K562 (cell line): ENCODE measurements around the gene EIF2AK3. TPM values are rescaled to one million over a fixed set of nuclear protein-coding genes. Genes with fewer than 3 reads are reported as not detected.

Experiments
- JUN ChIP-seq, 2 experiments: sonication (generic) in 1 of 2; formaldehyde crosslinking in 1 of 2; IDR thresholded peaks; 2 replicates each; pipeline versions ENCODE4 v1.6.1 to v1.8.0; 2012 to 2022; ENCODE audit warnings: borderline replicate concordance in 2 of 2, mild to moderate bottlenecking in 2 of 2, improper control_type of control experiment in 1 of 2, low read depth in 1 of 2, low read length in 1 of 2, missing genetic modification reagents in 1 of 2
- MXI1 ChIP-seq: IDR thresholded peaks from 2 replicates; pipeline ENCODE4 v1.6.1; 2011; ENCODE audit warnings: low read depth, mild to moderate bottlenecking, improper control_type of control experiment, low read length
- PTTG1 ChIP-seq: fragments of 450-650 bp; IDR thresholded peaks from 2 replicates; pipeline ENCODE4 v1.6.1; 2016; ENCODE audit warnings: low read depth, mild to moderate bottlenecking, missing genetic modification characterization, missing compliant biosample characterization
- RBM15 ChIP-seq: fragments of 200-400 bp; formaldehyde crosslinking; IDR thresholded peaks from 2 replicates; pipeline ENCODE4 v1.6.1; 2018; ENCODE audit warnings: mild to moderate bottlenecking, low read length, moderate library complexity; ENCODE audit not compliant: insufficient read depth
- SOX6 ChIP-seq: fragments of 450-650 bp; IDR thresholded peaks from 2 replicates; pipeline ENCODE4 v1.6.1; 2014; ENCODE audit warnings: mild to moderate bottlenecking
- SREBF1 ChIP-seq: fragments of 150-350 bp; IDR thresholded peaks from 2 replicates; pipeline ENCODE4 v1.6.1; 2014; ENCODE audit warnings: antibody characterized with exemption, low read depth, low read length, borderline replicate concordance
- polyA plus RNA-seq, 8 experiments: library from polyadenylated mRNA; depleted of rRNA in 4 of 8; stranded (reverse) in 5 of 8; unstranded in 3 of 8; fragments of >200 nt; fragmentation: Nextera tagmentation in 2 of 8; fragmentation: Illumina TruSeq in 1 of 8; extraction: Ambion mirVana in 2 of 8; extraction: Trizol in 1 of 8; gene quantifications; 2 replicates each; pipeline versions ENCODE4 v1.2.1 to v1.2.3, GENCODE V29; 2011 to 2014; ENCODE audit warnings: inconsistent platforms in 1 of 8, missing spikeins in 1 of 8
- total RNA-seq, 7 experiments: library from RNA; depleted of rRNA in 6 of 7; stranded (reverse); fragments of >200 nt in 6 of 7; fragmentation: Illumina TruSeq in 2 of 7; extraction: Trizol in 2 of 7; gene quantifications; 2 replicates each; pipeline versions ENCODE4 v1.2.1 to v1.2.3, GENCODE V29; 2011 to 2021; ENCODE audit warnings: low replicate concordance in 1 of 7
- TF ChIP-seq, protein P1 (sequence below): fragments of 250-450 bp; sonication (Bioruptor Pico); IDR thresholded peaks from 2 replicates; pipeline ENCODE4 v1.5.0; 2021; ENCODE audit warnings: mild to moderate bottlenecking, borderline replicate concordance
- TF ChIP-seq, protein P2 (sequence below): fragments of 450-650 bp; IDR thresholded peaks from 2 replicates; pipeline ENCODE4 v1.6.1; 2014; ENCODE audit warnings: low read depth, mild to moderate bottlenecking, moderate library complexity, borderline replicate concordance
- TF ChIP-seq, protein P3 (sequence below): fragments of 450-650 bp; IDR thresholded peaks from one replicate; pipeline ENCODE4 v1.6.1; 2018; ENCODE audit warnings: mild to moderate bottlenecking, moderate library complexity; ENCODE audit not compliant: partially characterized antibody
- TF ChIP-seq, protein P4 (sequence below): fragments of 200-600 bp; sonication (generic); IDR thresholded peaks from one replicate; pipeline ENCODE4 v1.6.1; 2012; ENCODE audit warnings: mild to moderate bottlenecking, low read depth, low read length, inconsistent platforms

The EIF2AK3 gene
- total and polyA plus RNA-seq, 9 of the 15 experiments (the other 6 are each of a cell fraction or from before 2014, with no cell fraction given), result 1.7 to 11.6 (median 7.4) TPM

DNA sequence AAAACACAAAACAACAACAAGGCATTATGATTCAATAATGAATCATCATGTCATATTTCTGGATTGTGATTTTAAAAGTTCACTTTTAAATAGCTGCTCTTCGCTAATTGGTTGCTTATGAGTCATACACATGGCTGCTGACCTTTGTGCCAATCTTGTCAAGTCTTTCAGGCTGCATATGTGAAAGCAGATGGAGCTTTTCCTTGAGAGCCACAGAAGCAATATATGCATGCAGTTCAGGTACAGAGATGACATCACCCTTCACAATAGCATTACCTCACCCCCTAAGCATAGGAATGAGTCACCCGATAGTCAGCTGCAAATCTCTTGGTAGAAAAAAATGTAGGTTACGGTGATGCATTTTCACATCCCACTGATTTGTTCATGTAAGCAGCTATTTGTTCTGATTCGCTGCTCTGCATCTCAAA is 27.2 kb downstream of the EIF2AK3 start (continued):
- TF ChIP-seq, protein P1, sequence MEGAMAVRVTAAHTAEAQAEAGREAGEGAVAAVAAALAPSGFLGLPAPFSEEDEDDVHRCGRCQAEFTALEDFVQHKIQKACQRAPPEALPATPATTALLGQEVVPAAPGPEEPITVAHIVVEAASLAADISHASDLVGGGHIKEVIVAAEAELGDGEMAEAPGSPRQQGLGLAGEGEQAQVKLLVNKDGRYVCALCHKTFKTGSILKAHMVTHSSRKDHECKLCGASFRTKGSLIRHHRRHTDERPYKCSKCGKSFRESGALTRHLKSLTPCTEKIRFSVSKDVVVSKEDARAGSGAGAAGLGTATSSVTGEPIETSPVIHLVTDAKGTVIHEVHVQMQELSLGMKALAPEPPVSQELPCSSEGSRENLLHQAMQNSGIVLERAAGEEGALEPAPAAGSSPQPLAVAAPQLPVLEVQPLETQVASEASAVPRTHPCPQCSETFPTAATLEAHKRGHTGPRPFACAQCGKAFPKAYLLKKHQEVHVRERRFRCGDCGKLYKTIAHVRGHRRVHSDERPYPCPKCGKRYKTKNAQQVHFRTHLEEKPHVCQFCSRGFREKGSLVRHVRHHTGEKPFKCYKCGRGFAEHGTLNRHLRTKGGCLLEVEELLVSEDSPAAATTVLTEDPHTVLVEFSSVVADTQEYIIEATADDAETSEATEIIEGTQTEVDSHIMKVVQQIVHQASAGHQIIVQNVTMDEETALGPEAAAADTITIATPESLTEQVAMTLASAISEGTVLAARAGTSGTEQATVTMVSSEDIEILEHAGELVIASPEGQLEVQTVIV (CRISPR knock-in tag), result no peak
- TF ChIP-seq JUN (IDR thresholded peaks at IDR 0.05; ENCODE audit: borderline replicate concordance, low read depth, low read length), result peak; percentile 100
- peak; percentile 93 for TF ChIP-seq JUN (CRISPR knock-in tag; IDR thresholded peaks at IDR 0.05; ENCODE audit: borderline replicate concordance)
- TF ChIP-seq SREBF1, result no peak
- TF ChIP-seq RBM15, result no peak
- TF ChIP-seq, protein P2, sequence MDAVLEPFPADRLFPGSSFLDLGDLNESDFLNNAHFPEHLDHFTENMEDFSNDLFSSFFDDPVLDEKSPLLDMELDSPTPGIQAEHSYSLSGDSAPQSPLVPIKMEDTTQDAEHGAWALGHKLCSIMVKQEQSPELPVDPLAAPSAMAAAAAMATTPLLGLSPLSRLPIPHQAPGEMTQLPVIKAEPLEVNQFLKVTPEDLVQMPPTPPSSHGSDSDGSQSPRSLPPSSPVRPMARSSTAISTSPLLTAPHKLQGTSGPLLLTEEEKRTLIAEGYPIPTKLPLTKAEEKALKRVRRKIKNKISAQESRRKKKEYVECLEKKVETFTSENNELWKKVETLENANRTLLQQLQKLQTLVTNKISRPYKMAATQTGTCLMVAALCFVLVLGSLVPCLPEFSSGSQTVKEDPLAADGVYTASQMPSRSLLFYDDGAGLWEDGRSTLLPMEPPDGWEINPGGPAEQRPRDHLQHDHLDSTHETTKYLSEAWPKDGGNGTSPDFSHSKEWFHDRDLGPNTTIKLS, result no peak
- no peak for TF ChIP-seq PTTG1 (tag)
- TF ChIP-seq MXI1, result no peak
- peak; percentile 90 for TF ChIP-seq SOX6
- TF ChIP-seq, protein P3, sequence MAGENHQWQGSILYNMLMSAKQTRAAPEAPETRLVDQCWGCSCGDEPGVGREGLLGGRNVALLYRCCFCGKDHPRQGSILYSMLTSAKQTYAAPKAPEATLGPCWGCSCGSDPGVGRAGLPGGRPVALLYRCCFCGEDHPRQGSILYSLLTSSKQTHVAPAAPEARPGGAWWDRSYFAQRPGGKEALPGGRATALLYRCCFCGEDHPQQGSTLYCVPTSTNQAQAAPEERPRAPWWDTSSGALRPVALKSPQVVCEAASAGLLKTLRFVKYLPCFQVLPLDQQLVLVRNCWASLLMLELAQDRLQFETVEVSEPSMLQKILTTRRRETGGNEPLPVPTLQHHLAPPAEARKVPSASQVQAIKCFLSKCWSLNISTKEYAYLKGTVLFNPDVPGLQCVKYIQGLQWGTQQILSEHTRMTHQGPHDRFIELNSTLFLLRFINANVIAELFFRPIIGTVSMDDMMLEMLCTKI, result no peak
- TF ChIP-seq, protein P4, sequence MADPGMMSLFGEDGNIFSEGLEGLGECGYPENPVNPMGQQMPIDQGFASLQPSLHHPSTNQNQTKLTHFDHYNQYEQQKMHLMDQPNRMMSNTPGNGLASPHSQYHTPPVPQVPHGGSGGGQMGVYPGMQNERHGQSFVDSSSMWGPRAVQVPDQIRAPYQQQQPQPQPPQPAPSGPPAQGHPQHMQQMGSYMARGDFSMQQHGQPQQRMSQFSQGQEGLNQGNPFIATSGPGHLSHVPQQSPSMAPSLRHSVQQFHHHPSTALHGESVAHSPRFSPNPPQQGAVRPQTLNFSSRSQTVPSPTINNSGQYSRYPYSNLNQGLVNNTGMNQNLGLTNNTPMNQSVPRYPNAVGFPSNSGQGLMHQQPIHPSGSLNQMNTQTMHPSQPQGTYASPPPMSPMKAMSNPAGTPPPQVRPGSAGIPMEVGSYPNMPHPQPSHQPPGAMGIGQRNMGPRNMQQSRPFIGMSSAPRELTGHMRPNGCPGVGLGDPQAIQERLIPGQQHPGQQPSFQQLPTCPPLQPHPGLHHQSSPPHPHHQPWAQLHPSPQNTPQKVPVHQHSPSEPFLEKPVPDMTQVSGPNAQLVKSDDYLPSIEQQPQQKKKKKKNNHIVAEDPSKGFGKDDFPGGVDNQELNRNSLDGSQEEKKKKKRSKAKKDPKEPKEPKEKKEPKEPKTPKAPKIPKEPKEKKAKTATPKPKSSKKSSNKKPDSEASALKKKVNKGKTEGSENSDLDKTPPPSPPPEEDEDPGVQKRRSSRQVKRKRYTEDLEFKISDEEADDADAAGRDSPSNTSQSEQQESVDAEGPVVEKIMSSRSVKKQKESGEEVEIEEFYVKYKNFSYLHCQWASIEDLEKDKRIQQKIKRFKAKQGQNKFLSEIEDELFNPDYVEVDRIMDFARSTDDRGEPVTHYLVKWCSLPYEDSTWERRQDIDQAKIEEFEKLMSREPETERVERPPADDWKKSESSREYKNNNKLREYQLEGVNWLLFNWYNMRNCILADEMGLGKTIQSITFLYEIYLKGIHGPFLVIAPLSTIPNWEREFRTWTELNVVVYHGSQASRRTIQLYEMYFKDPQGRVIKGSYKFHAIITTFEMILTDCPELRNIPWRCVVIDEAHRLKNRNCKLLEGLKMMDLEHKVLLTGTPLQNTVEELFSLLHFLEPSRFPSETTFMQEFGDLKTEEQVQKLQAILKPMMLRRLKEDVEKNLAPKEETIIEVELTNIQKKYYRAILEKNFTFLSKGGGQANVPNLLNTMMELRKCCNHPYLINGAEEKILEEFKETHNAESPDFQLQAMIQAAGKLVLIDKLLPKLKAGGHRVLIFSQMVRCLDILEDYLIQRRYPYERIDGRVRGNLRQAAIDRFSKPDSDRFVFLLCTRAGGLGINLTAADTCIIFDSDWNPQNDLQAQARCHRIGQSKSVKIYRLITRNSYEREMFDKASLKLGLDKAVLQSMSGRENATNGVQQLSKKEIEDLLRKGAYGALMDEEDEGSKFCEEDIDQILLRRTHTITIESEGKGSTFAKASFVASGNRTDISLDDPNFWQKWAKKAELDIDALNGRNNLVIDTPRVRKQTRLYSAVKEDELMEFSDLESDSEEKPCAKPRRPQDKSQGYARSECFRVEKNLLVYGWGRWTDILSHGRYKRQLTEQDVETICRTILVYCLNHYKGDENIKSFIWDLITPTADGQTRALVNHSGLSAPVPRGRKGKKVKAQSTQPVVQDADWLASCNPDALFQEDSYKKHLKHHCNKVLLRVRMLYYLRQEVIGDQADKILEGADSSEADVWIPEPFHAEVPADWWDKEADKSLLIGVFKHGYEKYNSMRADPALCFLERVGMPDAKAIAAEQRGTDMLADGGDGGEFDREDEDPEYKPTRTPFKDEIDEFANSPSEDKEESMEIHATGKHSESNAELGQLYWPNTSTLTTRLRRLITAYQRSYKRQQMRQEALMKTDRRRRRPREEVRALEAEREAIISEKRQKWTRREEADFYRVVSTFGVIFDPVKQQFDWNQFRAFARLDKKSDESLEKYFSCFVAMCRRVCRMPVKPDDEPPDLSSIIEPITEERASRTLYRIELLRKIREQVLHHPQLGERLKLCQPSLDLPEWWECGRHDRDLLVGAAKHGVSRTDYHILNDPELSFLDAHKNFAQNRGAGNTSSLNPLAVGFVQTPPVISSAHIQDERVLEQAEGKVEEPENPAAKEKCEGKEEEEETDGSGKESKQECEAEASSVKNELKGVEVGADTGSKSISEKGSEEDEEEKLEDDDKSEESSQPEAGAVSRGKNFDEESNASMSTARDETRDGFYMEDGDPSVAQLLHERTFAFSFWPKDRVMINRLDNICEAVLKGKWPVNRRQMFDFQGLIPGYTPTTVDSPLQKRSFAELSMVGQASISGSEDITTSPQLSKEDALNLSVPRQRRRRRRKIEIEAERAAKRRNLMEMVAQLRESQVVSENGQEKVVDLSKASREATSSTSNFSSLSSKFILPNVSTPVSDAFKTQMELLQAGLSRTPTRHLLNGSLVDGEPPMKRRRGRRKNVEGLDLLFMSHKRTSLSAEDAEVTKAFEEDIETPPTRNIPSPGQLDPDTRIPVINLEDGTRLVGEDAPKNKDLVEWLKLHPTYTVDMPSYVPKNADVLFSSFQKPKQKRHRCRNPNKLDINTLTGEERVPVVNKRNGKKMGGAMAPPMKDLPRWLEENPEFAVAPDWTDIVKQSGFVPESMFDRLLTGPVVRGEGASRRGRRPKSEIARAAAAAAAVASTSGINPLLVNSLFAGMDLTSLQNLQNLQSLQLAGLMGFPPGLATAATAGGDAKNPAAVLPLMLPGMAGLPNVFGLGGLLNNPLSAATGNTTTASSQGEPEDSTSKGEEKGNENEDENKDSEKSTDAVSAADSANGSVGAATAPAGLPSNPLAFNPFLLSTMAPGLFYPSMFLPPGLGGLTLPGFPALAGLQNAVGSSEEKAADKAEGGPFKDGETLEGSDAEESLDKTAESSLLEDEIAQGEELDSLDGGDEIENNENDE, result no peak
